SK-N-MC (cell line): Measurements from ENCODE around the gene CARD14.

Source experiments
- DNase-seq: peaks from one replicate; pipeline ENCODE4 v3.0.0-alpha.2; 2011; ENCODE audit warnings: low read depth, low spot score
- H3K27ac ChIP-seq: fragments of 200-600 bp; sonication (generic); 2 replicates; pipeline ENCODE4 v1.5.1; 2016; ENCODE audit warnings: mixed run types
- H3K36me3 ChIP-seq: fragments of 200-600 bp; sonication (generic); 2 replicates; pipeline ENCODE4 v1.6.1; 2017; ENCODE audit warnings: antibody characterized with exemption, low read length, mixed read lengths; ENCODE audit not compliant: insufficient read depth
- H3K4me3 ChIP-seq: fragments of 200-600 bp; sonication (generic); 2 replicates; pipeline ENCODE4 v1.5.1; 2016
- H3K9ac ChIP-seq: fragments of 200-600 bp; sonication (generic); 2 replicates; pipeline ENCODE4 v1.8.0; 2017; ENCODE audit warnings: mixed run types, mixed read lengths; ENCODE audit not compliant: insufficient read length
- H3K9me3 ChIP-seq: fragments of 200-600 bp; sonication (generic); 2 replicates; pipeline ENCODE4 v1.6.1; 2017; ENCODE audit warnings: low read depth, mild to moderate bottlenecking, antibody characterized with exemption, low read length, moderate library complexity, mixed read lengths
- EZH2 ChIP-seq: fragments of 200-600 bp; sonication (generic); IDR thresholded peaks from one replicate; pipeline ENCODE4 v1.6.1; 2017; ENCODE audit warnings: antibody characterized with exemption
- FOXP2 ChIP-seq: optimal IDR thresholded peaks from 2 replicates; pipeline ENCODE3; 2011; ENCODE audit warnings: mild to moderate bottlenecking, moderate library complexity; ENCODE audit not compliant: insufficient read depth; ENCODE audit errors: extremely low read length, control extremely low read depth
- POLR2AphosphoS5 ChIP-seq: IDR thresholded peaks from 2 replicates; pipeline ENCODE4 v1.6.1; 2012; ENCODE audit warnings: mild to moderate bottlenecking, low read depth, low read length, borderline replicate concordance

The CARD14 gene

GRCh38 chr17:80187090-80187489 lies 17.3 kb downstream of the CARD14 start:
- no peaks in the 10 kb centered on the region for H3K9me3 ChIP-seq
- DNase-seq, result no peak
- no peak for TF ChIP-seq POLR2AphosphoS5
- no peak for TF ChIP-seq FOXP2
- no peak for TF ChIP-seq EZH2
- no peak overlapping the region for H3K9ac ChIP-seq
- no peak overlapping the region for H3K27ac ChIP-seq
- H3K4me3 ChIP-seq, result no peak overlapping the region
- H3K36me3 ChIP-seq, result no peaks in the 10 kb centered on the region

- TF ChIP-seq EZH2, result no peak
- no peak for TF ChIP-seq POLR2AphosphoS5
- no peak for TF ChIP-seq FOXP2
- Histone ChIP-seq H3K9ac (no peak overlapping the region), H3K9me3 (no peaks in the 10 kb centered on the region), H3K27ac (no peak overlapping the region), H3K36me3 (no peaks in the 10 kb centered on the region), H3K4me3 (no peak overlapping the region)
- no peak for DNase-seq
Measured at GRCh38 chr17:80187515-80187941, 17.7 kb downstream of the CARD14 start.

- no peaks in the 10 kb centered on the region for H3K9me3 ChIP-seq
- no peak overlapping the region for H3K27ac ChIP-seq
- no peak for TF ChIP-seq EZH2
- TF ChIP-seq FOXP2, result no peak
- no peak for TF ChIP-seq POLR2AphosphoS5
- H3K9ac ChIP-seq, result no peak overlapping the region
- no peak for DNase-seq
- H3K4me3 ChIP-seq, result no peak overlapping the region
- no peaks in the 10 kb centered on the region for H3K36me3 ChIP-seq
Measured at GRCh38 chr17:80189611-80190010, 19.8 kb downstream of the CARD14 start.

DNA sequence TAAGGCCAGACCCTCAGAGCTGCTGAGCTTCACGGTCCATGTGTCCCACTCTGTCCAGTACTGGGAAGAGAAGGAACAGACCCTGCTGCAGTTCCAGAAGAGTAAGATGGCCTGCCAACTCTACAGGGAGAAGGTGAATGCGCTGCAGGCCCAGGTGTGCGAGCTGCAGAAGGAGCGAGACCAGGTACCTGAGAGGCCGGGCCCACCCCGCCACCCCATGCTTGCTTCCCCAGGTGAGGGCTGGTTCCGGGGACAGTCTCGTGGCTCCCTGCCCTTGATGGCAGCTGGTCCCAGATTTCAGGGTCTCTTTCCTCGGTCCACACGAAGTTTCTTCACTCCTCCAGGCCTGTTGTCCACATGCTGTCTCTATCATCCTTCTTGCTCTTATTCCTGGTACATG lies 20.9 kb downstream of the CARD14 start:
- H3K9ac ChIP-seq, result no peak overlapping the region
- no peak overlapping the region for H3K4me3 ChIP-seq
- TF ChIP-seq FOXP2 (no peak), EZH2 (no peak), POLR2AphosphoS5 (no peak)
- H3K9me3 ChIP-seq, result no peaks in the 10 kb centered on the region
- no peak overlapping the region for H3K27ac ChIP-seq
- DNase-seq, result no peak
- H3K36me3 ChIP-seq, result no peaks in the 10 kb centered on the region

DNA sequence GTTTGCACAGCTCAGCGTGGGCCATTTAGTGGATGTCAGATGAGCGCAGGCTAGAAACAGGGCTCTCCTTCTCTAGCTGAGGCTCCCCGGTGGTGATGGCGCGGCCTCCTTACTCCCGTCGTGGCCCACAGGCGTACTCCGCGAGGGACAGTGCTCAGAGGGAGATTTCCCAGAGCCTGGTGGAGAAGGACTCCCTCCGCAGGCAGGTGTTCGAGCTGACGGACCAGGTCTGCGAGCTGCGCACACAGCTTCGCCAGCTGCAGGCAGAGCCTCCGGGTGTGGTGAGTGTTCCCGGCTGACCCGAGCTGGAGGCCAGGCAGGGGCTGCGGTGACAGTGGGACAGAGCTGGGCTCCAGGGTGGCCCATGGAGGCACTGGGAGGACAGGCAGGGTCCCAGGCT lies 21.4 kb downstream of the CARD14 start:
- Histone ChIP-seq H3K27ac (no peak overlapping the region), H3K9ac (no peak overlapping the region), H3K36me3 (no peaks in the 10 kb centered on the region), H3K4me3 (no peak overlapping the region), H3K9me3 (no peaks in the 10 kb centered on the region)
- no peak for TF ChIP-seq EZH2
- no peak for DNase-seq

DNA sequence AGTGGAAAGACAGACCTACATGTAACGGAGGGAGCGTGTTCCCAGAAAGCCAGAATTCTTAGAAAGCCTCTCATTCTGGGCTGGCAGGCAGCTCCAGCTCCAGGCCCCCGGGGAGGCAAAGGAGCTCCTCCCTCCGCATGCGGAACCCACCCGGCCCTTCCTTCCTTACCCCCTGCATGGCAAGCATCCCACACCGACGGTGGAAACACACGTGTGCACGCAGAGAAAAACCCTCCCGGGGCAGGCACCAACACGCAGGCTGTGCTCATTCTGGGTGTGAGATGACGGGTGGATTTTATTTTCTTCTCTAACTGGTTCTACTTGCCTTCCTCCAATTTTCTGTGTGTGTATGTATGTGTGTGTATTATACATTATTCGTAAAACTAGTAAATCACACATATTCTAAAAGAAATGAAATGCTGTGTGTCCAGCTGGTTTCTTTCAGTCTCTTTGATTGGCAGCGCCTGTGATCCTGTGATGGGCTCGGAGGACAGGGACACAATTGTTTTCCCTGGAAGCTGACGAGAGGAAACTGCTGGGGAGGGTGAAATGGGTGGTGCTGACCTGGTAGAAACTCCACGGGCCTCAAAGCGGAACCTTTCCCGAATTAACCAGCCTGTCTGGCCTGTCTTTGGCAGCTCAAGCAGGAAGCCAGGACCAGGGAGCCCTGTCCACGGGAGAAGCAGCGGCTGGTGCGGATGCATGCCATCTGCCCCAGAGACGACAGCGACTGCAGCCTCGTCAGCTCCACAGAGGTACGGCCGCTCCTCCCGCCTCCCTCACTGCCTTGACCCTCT lies 22.2 kb downstream of the CARD14 start:
- Histone ChIP-seq H3K36me3 (no peaks in the 10 kb centered on the region), H3K9ac (no peak overlapping the region), H3K27ac (no peak overlapping the region), H3K4me3 (no peak overlapping the region), H3K9me3 (no peaks in the 10 kb centered on the region)
- no peak for TF ChIP-seq POLR2AphosphoS5
- TF ChIP-seq FOXP2, result no peak
- no peak for TF ChIP-seq EZH2
- DNase-seq, result no peak

- Histone ChIP-seq H3K9ac (no peak overlapping the region), H3K36me3 (no peaks in the 10 kb centered on the region), H3K9me3 (no peaks in the 10 kb centered on the region), H3K27ac (no peak overlapping the region), H3K4me3 (no peak overlapping the region)
- no peak for DNase-seq
- TF ChIP-seq FOXP2 (no peak), EZH2 (no peak), POLR2AphosphoS5 (no peak)
Measured at GRCh38 chr17:80195141-80195540, 25.3 kb downstream of the CARD14 start.

DNA sequence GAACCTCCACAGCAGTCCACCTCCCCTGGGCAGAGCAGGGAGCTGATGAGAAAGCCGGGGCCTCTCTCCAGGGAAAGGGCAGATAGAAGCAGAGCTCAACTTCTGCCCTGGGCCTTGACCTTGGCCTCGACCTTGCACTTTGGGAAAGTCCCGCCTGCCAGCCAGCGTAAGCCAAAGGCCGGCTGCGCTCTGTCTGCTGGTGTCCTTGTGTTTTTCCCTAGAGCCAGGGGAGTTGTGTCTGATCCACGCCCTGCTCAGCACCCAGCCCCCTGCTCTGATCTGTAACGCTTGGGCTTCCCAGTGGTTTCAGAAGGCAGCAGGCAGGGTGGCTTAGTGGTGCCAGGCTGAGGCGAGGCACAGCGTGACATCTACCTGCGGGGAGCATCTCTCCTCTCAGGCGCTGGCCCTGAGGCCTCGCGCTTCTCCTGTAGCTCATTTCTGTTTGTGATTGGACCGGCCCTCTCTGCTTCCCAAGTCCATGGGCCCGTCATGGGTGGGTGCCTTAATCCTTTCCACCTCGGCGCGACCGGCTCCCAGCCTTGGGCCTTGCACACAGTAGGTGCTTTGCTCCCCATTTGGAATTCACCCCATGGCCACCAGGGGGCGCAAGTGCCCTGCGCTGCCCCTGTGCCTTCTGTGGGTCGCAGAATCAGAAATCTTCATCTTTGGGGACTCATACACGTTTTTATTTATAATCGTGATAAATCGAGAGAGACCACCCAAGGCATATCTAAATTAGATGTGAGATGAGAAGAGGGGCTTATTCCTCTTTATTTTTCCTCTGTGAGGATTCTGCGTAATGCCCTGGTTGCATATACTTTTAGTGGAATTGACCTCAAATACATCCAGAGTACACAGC lies 26.1 kb downstream of the CARD14 start:
- no peak for TF ChIP-seq EZH2
- no peak for TF ChIP-seq FOXP2
- TF ChIP-seq POLR2AphosphoS5, result no peak
- Histone ChIP-seq H3K4me3 (no peak overlapping the region), H3K27ac (no peak overlapping the region), H3K9me3 (no peaks in the 10 kb centered on the region), H3K36me3 (no peaks in the 10 kb centered on the region), H3K9ac (no peak overlapping the region)
- no peak for DNase-seq

DNA sequence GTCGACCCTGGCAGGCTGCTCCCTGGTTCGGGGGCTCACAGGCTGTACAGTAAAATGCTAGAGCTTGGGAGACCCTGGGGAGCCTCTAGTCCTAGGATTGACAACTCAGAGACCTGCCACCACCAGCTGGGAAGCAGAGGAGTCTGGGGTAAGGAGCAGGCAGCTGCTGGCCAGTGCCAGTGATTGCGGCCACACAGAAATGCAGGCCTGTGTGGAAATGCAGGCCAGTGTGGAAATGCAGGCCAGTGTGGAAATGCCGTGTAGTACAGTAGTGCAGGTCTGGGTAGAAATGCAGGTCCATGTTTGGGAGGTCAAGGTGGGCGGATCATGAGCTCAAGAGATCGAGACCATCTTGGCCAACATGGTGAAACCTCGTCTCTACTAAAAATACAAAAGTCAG lies 26.8 kb downstream of the CARD14 start:
- Histone ChIP-seq H3K27ac (no peak overlapping the region), H3K9ac (no peak overlapping the region), H3K36me3 (no peaks in the 10 kb centered on the region), H3K9me3 (no peaks in the 10 kb centered on the region), H3K4me3 (no peak overlapping the region)
- TF ChIP-seq POLR2AphosphoS5 (no peak), EZH2 (no peak), FOXP2 (no peak)
- DNase-seq, result no peak
